Stimulated activated CD8-positive, alpha-beta memory T cell treated with anti-CD3 and anti-CD28 coated beads, Interleukin-12 subunit alpha, Interleukin-12 subunit beta, amount 100 ng/mL, for 1 hour (primary cell): ENCODE data around the gene BEND3.
"Not testable (repeated sequence)": the region's sequence is repeated elsewhere in the genome, so short reads cannot be mapped to it uniquely, and the experiment has no call there.

ENCODE experiments used
- DNase-seq: peaks from one replicate; pipeline ENCODE4 v3.0.0-alpha.2; 2020; ENCODE audit warnings: low read depth

Gene BEND3

DNA sequence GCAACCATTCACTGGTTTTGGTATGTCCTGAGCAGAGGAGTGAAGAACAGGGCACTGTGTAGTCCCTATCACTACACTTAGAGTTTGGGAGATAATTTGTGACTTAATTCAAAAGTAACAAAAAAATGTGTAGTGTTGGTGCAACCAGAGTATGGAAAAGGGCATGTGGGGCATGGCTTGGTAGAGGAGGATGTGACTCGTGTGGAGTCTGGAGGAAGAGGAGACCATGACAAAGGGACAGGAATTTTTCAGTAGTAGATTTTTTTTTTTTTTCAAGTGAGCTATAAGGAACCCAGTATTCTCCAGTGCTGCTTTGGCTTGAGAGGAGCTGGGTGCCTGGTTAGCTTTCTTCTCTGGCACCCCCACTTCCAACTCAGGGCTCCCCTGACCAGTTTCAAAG is 82.2 kb downstream of the BEND3 start:
- DNase-seq, result no peak

DNA sequence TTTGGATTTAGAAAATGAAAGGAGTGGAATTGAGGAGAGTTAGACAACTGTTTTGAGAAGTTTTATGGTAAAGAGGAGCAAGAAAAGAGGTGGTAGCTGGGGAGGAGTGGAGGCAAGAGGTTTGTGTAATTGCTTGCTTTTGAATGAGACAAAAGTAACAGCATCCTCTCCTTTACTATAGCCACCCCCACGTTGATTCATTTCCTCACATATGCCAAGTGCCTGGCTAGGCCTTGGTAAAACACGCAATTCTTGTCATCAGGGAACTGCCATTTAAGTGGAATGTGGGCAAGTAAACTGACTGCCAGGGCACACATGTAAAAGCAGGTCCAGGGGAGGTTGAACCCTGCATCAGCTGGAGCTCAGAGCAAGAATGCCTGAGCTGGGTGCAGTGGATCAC is 83.3 kb downstream of the BEND3 start:
- DNase-seq, result no peak

DNA sequence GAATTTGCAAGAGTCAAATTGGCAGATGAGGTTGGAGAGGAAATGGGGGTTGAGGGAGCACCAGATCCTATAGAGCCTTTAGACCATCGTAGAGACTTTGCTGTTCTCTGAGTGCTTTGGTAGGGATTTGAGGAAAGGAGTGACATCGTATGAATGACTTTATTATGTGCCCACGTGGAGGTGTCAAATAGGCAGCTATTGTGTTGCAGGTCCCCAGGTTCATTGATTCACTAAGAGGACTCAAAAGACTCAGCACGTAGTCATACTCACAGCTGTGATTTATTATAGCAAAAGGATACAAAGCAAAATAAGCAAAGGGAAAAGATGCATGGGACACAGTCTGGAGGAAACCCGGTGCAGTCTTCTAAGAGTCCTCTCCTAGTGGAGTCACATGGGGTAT is 85.2 kb downstream of the BEND3 start:
- no peak for DNase-seq

DNA sequence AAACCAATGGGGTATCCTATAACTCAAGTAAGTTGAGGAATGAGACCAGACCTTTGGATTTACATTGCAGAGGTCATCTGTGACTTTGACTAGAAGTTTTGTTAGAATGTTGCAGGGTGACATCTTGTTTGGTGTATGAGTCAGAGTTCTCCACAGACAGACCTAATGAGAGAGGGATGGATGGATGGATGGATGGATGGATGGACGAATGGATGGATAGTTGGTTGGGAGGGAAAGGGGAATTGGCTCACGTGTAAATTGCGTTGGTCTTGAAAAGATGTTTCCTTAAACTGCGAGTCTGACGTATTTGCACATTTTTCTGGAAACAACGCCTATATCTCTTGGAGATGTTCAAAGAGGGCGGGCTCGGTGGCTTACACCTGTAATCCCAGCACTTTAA is 88.3 kb downstream of the BEND3 start:
- no peak for DNase-seq

- no peak for DNase-seq
Measured at GRCh38 chr6:107021446-107022185, 93.7 kb downstream of the BEND3 start.

DNA sequence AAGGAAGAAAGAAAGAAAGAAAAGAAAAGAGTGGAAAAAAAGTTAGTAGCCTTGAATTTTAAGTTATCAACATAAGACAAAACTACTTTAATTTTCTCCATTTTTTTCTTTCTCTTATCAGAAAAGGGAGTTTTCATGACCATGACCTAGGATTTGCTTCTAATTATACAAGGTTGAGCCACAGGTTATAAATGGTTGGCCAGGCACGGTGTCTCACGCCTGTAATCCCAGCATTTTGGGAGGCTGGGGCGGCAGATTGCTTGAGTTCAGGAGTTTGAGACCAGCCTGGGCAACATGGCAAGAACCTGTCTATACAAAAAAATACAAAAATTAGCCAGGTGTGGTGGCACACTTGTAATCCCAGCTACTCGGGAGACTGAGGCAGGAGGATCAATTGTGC is 95.1 kb downstream of the BEND3 start:
- no peak for DNase-seq

GRCh38 chr6:107019628-107020027 is 95.7 kb downstream of the BEND3 start:
- DNase-seq, result not testable (repeated sequence)

GRCh38 chr6:107019047-107019446 is 96.3 kb downstream of the BEND3 start:
- no peak for DNase-seq
